Endothelial cell of umbilical vein (primary cell): Measurements from ENCODE around the gene SGSM1. TPM values are rescaled to one million over a fixed set of nuclear protein-coding genes. Genes with fewer than 3 reads are reported as not detected.

ENCODE experiments used
- BruUV-seq: library from RNA; stranded (reverse); fragments of 400-500 nt; replicated peaks from 2 replicates; lab custom pipeline; 2021; lab: Mats Ljungman, UMichigan
- CTCF ChIA-PET: fragments of 300-600, 350-600 bp; sonication (Branson Sonifier 250); formaldehyde crosslinking; loops from one replicate; lab custom pipeline; 2021; ENCODE audit warnings: antibody characterized with exemption, inconsistent platforms; lab: Charles Lee
- POLR2A ChIA-PET: fragments of 300-600, 350-600 bp; sonication (Branson Sonifier 250); formaldehyde crosslinking; loops from one replicate; lab custom pipeline; 2021; ENCODE audit warnings: antibody characterized with exemption, inconsistent platforms; lab: Charles Lee
- DNase-seq: peaks from one replicate; pipeline ENCODE4 v3.0.0-alpha.2; 2011; ENCODE audit warnings: low read depth, low spot score
- FAIRE-seq: peaks from 2 replicates; lab custom pipeline; 2011; peaks lifted over from hg19 to GRCh38; lab: Jason Lieb, UNC
- H2AFZ ChIP-seq: 2 replicates; pipeline ENCODE4 v1.6.0; 2012; ENCODE audit warnings: low read depth, low read length, control low read depth, inconsistent platforms
- H3K27ac ChIP-seq: 2 replicates; pipeline ENCODE4 v1.5.1; 2011; ENCODE audit warnings: low read depth, mild to moderate bottlenecking, control low read depth, low read length, moderate library complexity; ENCODE audit not compliant: insufficient read depth
- H3K27me3 ChIP-seq, 2 experiments: 2 replicates each; pipeline versions ENCODE4 v1.6.0 to v1.6.1; 2011; ENCODE audit warnings: low read length in 2 of 2, mixed read lengths in 1 of 2; ENCODE audit not compliant: control insufficient read depth in 2 of 2, insufficient read depth in 2 of 2
- H3K36me3 ChIP-seq, 2 experiments: 2 replicates in 1 of 2; 3 replicates in 1 of 2; pipeline ENCODE4 v1.5.1; 2011; ENCODE audit warnings: low read length in 2 of 2, mild to moderate bottlenecking in 1 of 2, moderate library complexity in 1 of 2; ENCODE audit not compliant: control insufficient read depth in 2 of 2, insufficient read depth in 2 of 2; ENCODE audit errors: extremely low read depth in 1 of 2
- H3K4me1 ChIP-seq: 3 replicates; pipeline ENCODE4 v1.5.1; 2011; ENCODE audit warnings: mild to moderate bottlenecking, low read length; ENCODE audit not compliant: control insufficient read depth, insufficient read depth; ENCODE audit errors: extremely low read depth
- H3K4me2 ChIP-seq: 2 replicates; pipeline ENCODE4 v1.6.1; 2011; ENCODE audit warnings: low read length, control low read depth, mixed read lengths; ENCODE audit not compliant: insufficient read depth
- H3K4me3 ChIP-seq, 3 experiments: fragments of 200-600 bp in 1 of 3; sonication (generic), shearing (Covaris generic) in 1 of 3; replicated peaks in 1 of 3; 2 replicates each; pipeline ENCODE4 v1.5.1; 2011 to 2016; ENCODE audit warnings: control low read depth in 3 of 3, low read length in 3 of 3, mild to moderate bottlenecking in 2 of 3, inconsistent platforms in 1 of 3, low read depth in 1 of 3, moderate library complexity in 1 of 3; ENCODE audit not compliant: insufficient read depth in 1 of 3
- H3K79me2 ChIP-seq: 2 replicates; pipeline ENCODE4 v1.6.0; 2012; ENCODE audit warnings: low read length, inconsistent platforms; ENCODE audit not compliant: control insufficient read depth, insufficient read depth
- H3K9ac ChIP-seq: replicated peaks from 2 replicates; pipeline ENCODE3; 2011; ENCODE audit warnings: low read length, control low read depth; ENCODE audit not compliant: insufficient read depth; ENCODE audit errors: extremely low read depth
- H3K9me1 ChIP-seq: replicated peaks from 3 replicates; pipeline ENCODE4 v1.6.0; 2011; ENCODE audit warnings: mild to moderate bottlenecking, low read length; ENCODE audit not compliant: control insufficient read depth, insufficient read depth; ENCODE audit errors: extremely low read depth
- H3K9me3 ChIP-seq: replicated peaks from 2 replicates; pipeline ENCODE4 v1.5.1; 2012; ENCODE audit warnings: low read length, inconsistent platforms; ENCODE audit not compliant: control insufficient read depth, insufficient read depth
- H4K20me1 ChIP-seq: replicated peaks from 2 replicates; pipeline ENCODE3; 2011; ENCODE audit warnings: mild to moderate bottlenecking, low read length; ENCODE audit not compliant: control insufficient read depth, insufficient read depth; ENCODE audit errors: extremely low read depth
- CTCF ChIP-seq, 2 donors: IDR thresholded peaks; 1 replicate in 1 of 2; 2 replicates in 1 of 2; pipeline ENCODE4 v1.5.1; 2011; ENCODE audit warnings: low read length in 2 of 2, mild to moderate bottlenecking in 2 of 2, moderate library complexity in 2 of 2, control low read depth in 1 of 2, inconsistent platforms in 1 of 2, low read depth in 1 of 2; ENCODE audit not compliant: insufficient read depth in 1 of 2; ENCODE audit errors: extremely low read depth in 1 of 2
- EZH2 ChIP-seq: IDR thresholded peaks from 2 replicates; pipeline ENCODE4 v1.6.1; 2012; ENCODE audit warnings: borderline replicate concordance, low read depth, mild to moderate bottlenecking, moderate library complexity, low read length, inconsistent platforms; ENCODE audit not compliant: severe bottlenecking
- FOS ChIP-seq: IDR thresholded peaks from 2 replicates; pipeline ENCODE4 v1.6.1; 2011; ENCODE audit warnings: mild to moderate bottlenecking, low read length, moderate library complexity, borderline replicate concordance; ENCODE audit not compliant: insufficient read depth
- GATA2 ChIP-seq: IDR thresholded peaks from 2 replicates; pipeline ENCODE4 v1.7.0; 2011; ENCODE audit warnings: low read depth, mild to moderate bottlenecking, moderate library complexity, mixed read lengths, low read length; ENCODE audit not compliant: insufficient read length, insufficient read depth
- JUN ChIP-seq: IDR thresholded peaks from 2 replicates; pipeline ENCODE4 v1.6.1; 2011; ENCODE audit warnings: borderline replicate concordance, low read depth; ENCODE audit not compliant: insufficient read length, insufficient read depth
- MAX ChIP-seq: IDR thresholded peaks from 2 replicates; pipeline ENCODE4 v1.6.1; 2011; ENCODE audit not compliant: insufficient read depth, insufficient read length
- MYC ChIP-seq: IDR thresholded peaks from one replicate; pipeline ENCODE4 v1.6.1; 2011; ENCODE audit warnings: mild to moderate bottlenecking, low read depth, low read length
- POLR2A ChIP-seq: IDR thresholded peaks from 2 replicates; pipeline ENCODE4 v1.6.1; 2012; ENCODE audit warnings: low read depth, mild to moderate bottlenecking, control low read depth, low read length
- POLR2AphosphoS5 ChIP-seq: IDR thresholded peaks from 2 replicates; pipeline ENCODE4 v1.6.1; 2012; ENCODE audit warnings: low read depth, mild to moderate bottlenecking, control low read depth, low read length, moderate library complexity; ENCODE audit not compliant: insufficient read depth
- dilution Hi-C: fragments of 300-500 bp; cut with MboI; formaldehyde crosslinking; loops from one replicate; pipeline ENCODE4 v1.15.0; 2019; ENCODE audit warnings: low sequenced_read_pairs; ENCODE audit not compliant: extremely low pct_ligation_motif_present
- intact Hi-C: fragments of 100-400 bp; cut with micrococcal nuclease; formaldehyde crosslinking; loops from one replicate; pipeline ENCODE4 v1.10.0; 2022
- polyA plus RNA-seq, 4 experiments: library from polyadenylated mRNA; depleted of rRNA in 3 of 4; stranded (reverse) in 3 of 4; unstranded in 1 of 4; fragments of >200 nt; gene quantifications; 2 replicates each; pipeline versions ENCODE4 v1.2.1 to v1.2.3, GENCODE V29; 2011 to 2012; ENCODE audit warnings: missing spikeins in 1 of 4
- total RNA-seq: library from RNA; stranded (reverse); gene quantifications from 2 replicates; pipeline ENCODE4 v1.2.3, GENCODE V29; 2021

SGSM1 gene
- total and polyA plus RNA-seq, 2 donors (not counting 3 experiments of a cell fraction or from before 2014, with no cell fraction given), result 0.10 to 1.1 TPM

GRCh38 chr22:24954114-24954463 is 148.1 kb downstream of the SGSM1 start:
- dilution Hi-C loops (no loop called here), intact Hi-C loops (loop anchor here (2.0 to 5.0 kb wide), 2 partner anchors 15 to 158 kb away; no protein-coding TSS in a partner anchor)
- no peaks in the 10 kb centered on the region for H4K20me1 ChIP-seq
- peaks cover 9% of the 10 kb centered on the region for H3K4me1 ChIP-seq
- H3K4me2 ChIP-seq, result peak overlapping the region; percentile 76
- no peaks in the 10 kb centered on the region for H3K9me3 ChIP-seq
- H2AFZ ChIP-seq, result no peak overlapping the region
- FAIRE-seq, result peak; percentile 12
- peak; percentile 22 for DNase-seq
- TF ChIP-seq POLR2AphosphoS5 (no peak), EZH2 (no peak), POLR2A (no peak), JUN (no peak), GATA2 (no peak), CTCF (IDR thresholded peaks at IDR 0.05; ENCODE audit: extremely low read depth in 1 of 2, insufficient read depth in 1 of 2, low read depth in 1 of 2, low read length in 2 of 2) (no peak), MYC (no peak), FOS (no peak), MAX (no peak)
- H3K9me1 ChIP-seq, result no peaks in the 10 kb centered on the region
- H3K36me3 ChIP-seq, result no peaks in the 10 kb centered on the region
- BruUV-seq, result TSS peak; percentile 63
- ChIA-PET POLR2A (interaction anchor here (0.5 to 1.3 kb wide), 3 partner anchors 32 to 100 kb away, joined by 3 to 4 read pairs (median 3); no protein-coding TSS in a partner anchor), CTCF (interaction anchor here (1.0 to 19.2 kb wide), 10 partner anchors 16 to 98 kb away, joined by 3 to 378 read pairs (median 6); no protein-coding TSS in a partner anchor)
- no peaks in the 10 kb centered on the region for H3K27me3 ChIP-seq
- H3K9ac ChIP-seq, result peak overlapping the region; percentile 97
- H3K4me3 ChIP-seq, result peak overlapping the region in 2 of 3 experiments; percentile 70 to 82
- H3K27ac ChIP-seq, result peak overlapping the region; percentile 94
- H3K79me2 ChIP-seq, result peaks cover 42% of the 10 kb centered on the region
